Effector memory CD4-positive, alpha-beta T cell (primary cell): ENCODE results near the gene COLEC11.
"Not testable (repeated sequence)": the region's sequence is repeated elsewhere in the genome, so short reads cannot be mapped to it uniquely, and the experiment has no call there.

ENCODE experiments used
- DNase-seq, 3 donors: peaks; one replicate each; pipeline ENCODE4 v3.0.0-alpha.2; 2020
- H3K27ac ChIP-seq: 2 replicates; pipeline ENCODE4 v1.7.0; 2013; ENCODE audit warnings: mild to moderate bottlenecking, low read length, moderate library complexity; ENCODE audit not compliant: insufficient read depth, poor library complexity, severe bottlenecking
- H3K27me3 ChIP-seq: replicated peaks from 2 replicates; pipeline ENCODE4 v1.7.0; 2013; ENCODE audit warnings: mild to moderate bottlenecking, low read length; ENCODE audit not compliant: insufficient read depth, control insufficient read depth, poor library complexity, severe bottlenecking
- H3K36me3 ChIP-seq: 2 replicates; pipeline ENCODE4 v1.7.0; 2013; ENCODE audit warnings: mild to moderate bottlenecking, low read length, moderate library complexity; ENCODE audit not compliant: control insufficient read depth, insufficient read depth
- H3K4me1 ChIP-seq: 2 replicates; pipeline ENCODE4 v1.7.0; 2013; ENCODE audit warnings: low read length, mild to moderate bottlenecking; ENCODE audit not compliant: control insufficient read depth, insufficient read depth, poor library complexity, severe bottlenecking
- H3K4me3 ChIP-seq: 2 replicates; pipeline ENCODE4 v1.7.0; 2013; ENCODE audit warnings: low read length, low read depth, mild to moderate bottlenecking; ENCODE audit not compliant: insufficient read depth, poor library complexity, severe bottlenecking
- H3K9me3 ChIP-seq: 2 replicates; pipeline ENCODE4 v1.7.0; 2013; ENCODE audit warnings: mild to moderate bottlenecking, low read length, moderate library complexity; ENCODE audit not compliant: control insufficient read depth

COLEC11 gene

GRCh38 chr2:3631161-3631850, 36.4 kb downstream of the COLEC11 start:
- Histone ChIP-seq H3K27ac (no peak overlapping the region), H3K4me3 (no peak overlapping the region), H3K27me3 (no peaks in the 10 kb centered on the region), H3K4me1 (no peaks in the 10 kb centered on the region), H3K36me3 (no peaks in the 10 kb centered on the region), H3K9me3 (no peaks in the 10 kb centered on the region)
- DNase-seq: no peak

- Histone ChIP-seq H3K4me3 (no peak overlapping the region), H3K9me3 (no peaks in the 10 kb centered on the region), H3K27ac (no peak overlapping the region), H3K4me1 (no peaks in the 10 kb centered on the region), H3K27me3 (no peaks in the 10 kb centered on the region), H3K36me3 (no peaks in the 10 kb centered on the region)
- no peak for DNase-seq
Observed at GRCh38 chr2:3631851-3632659, 37.1 kb downstream of the COLEC11 start.

DNA sequence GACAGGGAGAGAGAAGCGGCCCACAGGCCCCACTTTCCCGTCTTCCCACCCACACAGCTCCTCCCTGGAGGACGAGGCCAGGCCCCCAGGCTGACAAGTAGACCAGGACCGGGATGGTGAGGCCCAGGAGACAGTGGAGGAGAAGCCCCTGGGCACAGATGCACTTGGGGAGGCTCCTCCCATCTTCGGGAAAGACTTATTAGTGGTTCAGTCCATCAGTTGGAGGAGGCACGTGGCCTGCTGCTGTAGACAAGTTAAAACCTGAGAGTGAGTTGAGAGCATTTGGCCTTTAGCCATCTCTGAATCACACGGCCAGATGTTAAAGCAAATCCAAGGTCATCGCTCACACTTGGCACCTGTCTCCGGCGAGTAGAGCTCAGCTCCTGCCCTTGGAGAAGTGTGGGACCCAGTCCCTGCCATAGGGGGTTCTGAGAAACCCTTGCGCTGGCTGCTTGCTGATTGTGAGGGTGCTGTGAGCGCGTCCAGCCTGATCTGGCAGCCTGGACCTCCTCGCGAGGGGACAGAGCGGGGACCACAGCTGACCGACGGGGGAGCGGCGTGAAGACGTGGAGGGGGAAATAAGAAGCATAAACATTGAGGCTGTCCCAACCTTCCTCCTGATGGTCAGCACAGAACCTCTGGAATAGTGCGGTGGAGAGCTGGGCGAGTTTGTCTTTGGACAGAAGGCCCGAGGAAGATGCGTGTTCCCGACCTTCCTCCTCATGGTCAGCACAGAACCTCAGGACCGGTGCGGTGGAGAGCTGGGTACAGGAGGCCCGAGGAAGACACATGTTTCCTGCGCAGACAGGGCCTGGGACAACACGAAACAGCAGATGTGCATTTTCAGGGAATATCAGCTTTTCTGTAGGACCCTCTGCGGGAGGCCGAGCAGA, 38.4 kb downstream of the COLEC11 start:
- no peaks in the 10 kb centered on the region for H3K4me1 ChIP-seq
- H3K36me3 ChIP-seq: no peaks in the 10 kb centered on the region
- H3K9me3 ChIP-seq: no peaks in the 10 kb centered on the region
- no peak overlapping the region for H3K27ac ChIP-seq
- no peaks in the 10 kb centered on the region for H3K27me3 ChIP-seq
- no peak overlapping the region for H3K4me3 ChIP-seq
- DNase-seq: no peak

GRCh38 chr2:3633982-3634595, 39.2 kb downstream of the COLEC11 start:
- Histone ChIP-seq H3K9me3 (no peaks in the 10 kb centered on the region), H3K4me3 (no peak overlapping the region), H3K27ac (no peak overlapping the region), H3K4me1 (no peaks in the 10 kb centered on the region), H3K36me3 (no peaks in the 10 kb centered on the region), H3K27me3 (no peaks in the 10 kb centered on the region)
- DNase-seq: no peak

- no peak for DNase-seq
- no peaks in the 10 kb centered on the region for H3K36me3 ChIP-seq
- H3K4me1 ChIP-seq: no peaks in the 10 kb centered on the region
- no peaks in the 10 kb centered on the region for H3K9me3 ChIP-seq
- no peak overlapping the region for H3K4me3 ChIP-seq
- no peaks in the 10 kb centered on the region for H3K27me3 ChIP-seq
- no peak overlapping the region for H3K27ac ChIP-seq
Observed at GRCh38 chr2:3634596-3635121, 39.7 kb downstream of the COLEC11 start.

GRCh38 chr2:3635171-3635974, 40.5 kb downstream of the COLEC11 start:
- Histone ChIP-seq H3K27me3 (no peaks in the 10 kb centered on the region), H3K4me3 (no peak overlapping the region), H3K4me1 (no peaks in the 10 kb centered on the region), H3K27ac (no peak overlapping the region), H3K9me3 (no peaks in the 10 kb centered on the region), H3K36me3 (no peaks in the 10 kb centered on the region)
- no peak for DNase-seq

DNA sequence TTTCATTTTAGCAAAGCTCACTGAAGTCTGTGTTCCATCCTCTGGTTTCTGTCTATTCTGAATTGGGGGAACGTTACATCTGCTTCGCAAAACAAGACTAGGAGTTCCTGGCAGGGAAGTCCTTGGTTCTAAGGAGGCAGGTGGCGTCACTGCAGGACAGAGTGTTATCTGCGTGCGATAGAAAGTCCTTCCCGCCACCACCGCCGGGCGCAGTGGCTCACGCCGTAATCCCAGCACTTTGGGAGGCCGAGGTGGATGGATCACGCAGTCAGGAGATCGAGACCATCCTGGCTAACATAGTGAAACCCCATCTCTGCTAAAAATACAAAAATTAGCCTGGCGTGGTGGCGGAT, 41.0 kb downstream of the COLEC11 start:
- H3K36me3 ChIP-seq, H3K9me3 ChIP-seq, H3K27ac ChIP-seq, H3K27me3 ChIP-seq, H3K4me1 ChIP-seq, DNase-seq, H3K4me3 ChIP-seq: not testable (repeated sequence)

GRCh38 chr2:3636586-3637310, 41.8 kb downstream of the COLEC11 start:
- Histone ChIP-seq H3K27ac (no peak overlapping the region), H3K4me3 (no peak overlapping the region), H3K4me1 (no peaks in the 10 kb centered on the region), H3K36me3 (no peaks in the 10 kb centered on the region), H3K9me3 (no peaks in the 10 kb centered on the region), H3K27me3 (no peaks in the 10 kb centered on the region)
- DNase-seq: no peak

DNA sequence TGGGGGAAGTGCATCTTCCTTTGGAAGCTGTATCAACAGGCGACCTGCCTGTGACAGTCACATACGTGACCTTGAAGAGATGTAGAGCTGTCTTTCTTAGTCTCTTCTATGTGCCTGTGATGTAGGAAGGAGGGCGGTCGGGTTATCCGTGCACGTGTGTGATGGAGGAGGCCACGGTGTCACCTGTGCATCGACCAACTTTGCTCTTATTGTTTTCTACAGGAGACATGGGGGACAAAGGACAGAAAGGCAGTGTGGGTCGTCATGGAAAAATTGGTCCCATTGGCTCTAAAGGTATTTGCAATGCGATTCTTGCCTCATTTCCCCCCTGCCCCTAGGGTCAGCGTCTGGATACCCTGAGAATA, 42.4 kb downstream of the COLEC11 start:
- H3K27ac ChIP-seq: no peak overlapping the region
- H3K4me1 ChIP-seq: no peaks in the 10 kb centered on the region
- no peaks in the 10 kb centered on the region for H3K27me3 ChIP-seq
- no peak for DNase-seq
- H3K36me3 ChIP-seq: no peaks in the 10 kb centered on the region
- no peaks in the 10 kb centered on the region for H3K9me3 ChIP-seq
- no peak overlapping the region for H3K4me3 ChIP-seq
